ENCODE measurements around the gene COL27A1. TPM values are rescaled to one million over a fixed set of nuclear protein-coding genes. Genes with fewer than 3 reads are reported as not detected.

Gene COL27A1
- total RNA-seq, 6 experiments from 2014 or later: 22.2 to 24.1 (median 23.4) TPM

DNA sequence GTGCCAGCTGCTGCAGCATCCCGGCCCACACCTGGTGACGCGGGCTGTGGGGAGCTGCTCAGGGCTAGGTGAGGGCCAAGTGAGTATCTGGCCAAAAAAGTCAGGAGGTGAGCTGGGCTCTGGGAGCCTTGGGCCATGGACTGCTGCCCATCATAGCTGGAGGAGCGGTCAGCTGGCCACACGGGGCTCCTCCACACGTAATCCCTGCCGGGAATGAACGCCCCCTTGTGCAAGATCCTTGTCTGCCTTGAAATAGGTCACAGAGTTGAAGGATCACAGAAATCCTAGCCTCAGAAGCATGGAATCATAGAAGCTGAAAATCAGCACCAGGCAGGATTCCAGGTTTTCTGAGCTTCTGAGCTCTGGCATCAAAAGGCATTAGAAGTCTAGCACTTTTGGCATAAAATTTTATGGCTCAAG is 16.8 kb upstream of the COL27A1 start:
- peaks cover 48% of the 10 kb centered on the region for H3K27me3 Mint-ChIP-seq (ENCODE audit: insufficient read depth)

DNA sequence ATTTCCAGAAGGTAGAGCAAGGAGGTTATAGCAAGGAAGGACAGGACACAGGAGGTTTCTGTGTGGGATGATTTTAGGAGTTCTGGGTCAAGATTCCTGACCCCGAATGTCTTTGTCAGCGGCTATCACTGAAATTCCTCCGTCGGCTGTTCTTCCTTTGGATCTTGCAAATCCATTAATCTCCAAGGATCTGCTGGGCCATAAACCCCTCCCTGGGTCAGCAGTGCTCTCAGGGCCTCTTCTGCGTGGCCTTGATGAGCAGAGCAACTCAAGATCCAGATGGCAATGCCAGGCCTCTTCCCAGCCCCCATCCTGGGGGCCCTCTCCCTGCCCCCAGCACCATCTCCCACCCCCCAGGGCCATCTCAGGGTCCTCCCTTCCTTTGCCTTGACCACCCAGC is 16.3 kb upstream of the COL27A1 start:
- Mint-ChIP-seq H3K9me3 (no peaks in the 10 kb centered on the region), H3K27me3 (ENCODE audit: insufficient read depth) (peaks cover 50% of the 10 kb centered on the region)

More for the DNA sequence above, 16.8 kb upstream of the COL27A1 start:
- Mint-ChIP-seq H3K27ac (no peak overlapping the region), H3K9me3 (no peaks in the 10 kb centered on the region), H3K4me3 (no peak overlapping the region), H3K36me3 (ENCODE audit: low read depth) (peaks cover 5% of the 10 kb centered on the region; the same call in 1 of the 2 replicates), H3K4me1 (ENCODE audit: low read depth) (no peaks in the 10 kb centered on the region; the same call in 1 of the 2 replicates)
- no peak for DNase-seq
- TF ChIP-seq, protein P1, sequence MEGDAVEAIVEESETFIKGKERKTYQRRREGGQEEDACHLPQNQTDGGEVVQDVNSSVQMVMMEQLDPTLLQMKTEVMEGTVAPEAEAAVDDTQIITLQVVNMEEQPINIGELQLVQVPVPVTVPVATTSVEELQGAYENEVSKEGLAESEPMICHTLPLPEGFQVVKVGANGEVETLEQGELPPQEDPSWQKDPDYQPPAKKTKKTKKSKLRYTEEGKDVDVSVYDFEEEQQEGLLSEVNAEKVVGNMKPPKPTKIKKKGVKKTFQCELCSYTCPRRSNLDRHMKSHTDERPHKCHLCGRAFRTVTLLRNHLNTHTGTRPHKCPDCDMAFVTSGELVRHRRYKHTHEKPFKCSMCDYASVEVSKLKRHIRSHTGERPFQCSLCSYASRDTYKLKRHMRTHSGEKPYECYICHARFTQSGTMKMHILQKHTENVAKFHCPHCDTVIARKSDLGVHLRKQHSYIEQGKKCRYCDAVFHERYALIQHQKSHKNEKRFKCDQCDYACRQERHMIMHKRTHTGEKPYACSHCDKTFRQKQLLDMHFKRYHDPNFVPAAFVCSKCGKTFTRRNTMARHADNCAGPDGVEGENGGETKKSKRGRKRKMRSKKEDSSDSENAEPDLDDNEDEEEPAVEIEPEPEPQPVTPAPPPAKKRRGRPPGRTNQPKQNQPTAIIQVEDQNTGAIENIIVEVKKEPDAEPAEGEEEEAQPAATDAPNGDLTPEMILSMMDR (IDR thresholded peaks at IDR 0.05): no peak

DNA sequence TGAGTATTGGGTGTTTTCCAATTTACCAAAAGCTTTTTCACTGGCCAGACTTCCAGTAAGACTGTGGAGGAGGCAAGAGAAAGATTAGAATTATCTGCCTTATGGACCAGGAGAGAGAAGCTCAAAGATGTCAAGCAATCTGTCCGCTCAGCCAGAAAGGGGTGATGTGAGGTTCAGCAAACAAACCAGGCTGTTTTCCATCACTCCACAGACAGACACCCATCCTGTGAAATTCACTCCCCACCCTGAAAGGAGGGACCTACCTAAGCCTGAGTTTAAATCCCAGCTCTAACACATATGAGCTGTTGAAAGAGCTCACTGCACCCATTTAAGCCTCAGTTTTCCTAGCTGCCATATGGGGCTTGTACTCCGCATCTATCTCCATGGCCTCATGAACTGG is 14.9 kb upstream of the COL27A1 start:
- DNase-seq: no peak
- H3K9me3 Mint-ChIP-seq: no peaks in the 10 kb centered on the region
- TF ChIP-seq, protein P1 (IDR thresholded peaks at IDR 0.05): no peak
- H3K4me3 Mint-ChIP-seq: no peak overlapping the region
- peaks cover 5% of the 10 kb centered on the region; the same call in 1 of the 2 replicates for H3K36me3 Mint-ChIP-seq (ENCODE audit: low read depth)
- peaks cover 53% of the 10 kb centered on the region for H3K27me3 Mint-ChIP-seq (ENCODE audit: insufficient read depth)
- no peak overlapping the region for H3K27ac Mint-ChIP-seq
- no peaks in the 10 kb centered on the region for H3K4me1 Mint-ChIP-seq (ENCODE audit: low read depth)

More for the DNA sequence above, 16.3 kb upstream of the COL27A1 start:
- TF ChIP-seq, protein P1 (IDR thresholded peaks at IDR 0.05): no peak
- Mint-ChIP-seq H3K36me3 (ENCODE audit: low read depth) (peaks cover 5% of the 10 kb centered on the region; the same call in 1 of the 2 replicates), H3K4me1 (ENCODE audit: low read depth) (no peaks in the 10 kb centered on the region; the same call in 1 of the 2 replicates), H3K27ac (no peak overlapping the region), H3K4me3 (no peak overlapping the region)
- no peak for DNase-seq

DNA sequence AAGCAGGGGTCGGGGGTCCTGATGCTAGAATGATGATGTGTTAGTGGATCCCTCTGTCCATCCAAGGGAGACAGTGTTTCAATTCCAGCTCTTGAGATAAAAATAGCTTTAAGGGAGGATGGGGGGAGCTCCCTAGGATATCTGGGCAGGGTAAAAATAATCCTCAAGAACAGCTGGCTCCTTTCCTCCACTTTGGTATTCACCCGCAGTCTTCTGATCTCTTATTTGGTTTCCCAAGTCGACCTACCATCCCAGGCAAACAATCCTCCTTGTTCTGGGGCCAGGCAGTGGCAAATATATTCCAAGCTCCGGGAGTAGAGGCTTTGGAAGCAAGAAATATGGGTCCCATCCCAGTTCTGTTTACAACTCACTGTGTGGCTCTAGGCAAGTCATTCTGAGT is 14.5 kb upstream of the COL27A1 start:
- TF ChIP-seq, protein P1 (IDR thresholded peaks at IDR 0.05): no peak
- H3K4me3 Mint-ChIP-seq: no peak overlapping the region
- no peaks in the 10 kb centered on the region for H3K4me1 Mint-ChIP-seq (ENCODE audit: low read depth)
- no peak overlapping the region for H3K27ac Mint-ChIP-seq
- no peak for DNase-seq
- peaks cover 49% of the 10 kb centered on the region for H3K27me3 Mint-ChIP-seq (ENCODE audit: insufficient read depth)
- peaks cover 5% of the 10 kb centered on the region; the same call in 1 of the 2 replicates for H3K36me3 Mint-ChIP-seq (ENCODE audit: low read depth)
- no peaks in the 10 kb centered on the region for H3K9me3 Mint-ChIP-seq

DNA sequence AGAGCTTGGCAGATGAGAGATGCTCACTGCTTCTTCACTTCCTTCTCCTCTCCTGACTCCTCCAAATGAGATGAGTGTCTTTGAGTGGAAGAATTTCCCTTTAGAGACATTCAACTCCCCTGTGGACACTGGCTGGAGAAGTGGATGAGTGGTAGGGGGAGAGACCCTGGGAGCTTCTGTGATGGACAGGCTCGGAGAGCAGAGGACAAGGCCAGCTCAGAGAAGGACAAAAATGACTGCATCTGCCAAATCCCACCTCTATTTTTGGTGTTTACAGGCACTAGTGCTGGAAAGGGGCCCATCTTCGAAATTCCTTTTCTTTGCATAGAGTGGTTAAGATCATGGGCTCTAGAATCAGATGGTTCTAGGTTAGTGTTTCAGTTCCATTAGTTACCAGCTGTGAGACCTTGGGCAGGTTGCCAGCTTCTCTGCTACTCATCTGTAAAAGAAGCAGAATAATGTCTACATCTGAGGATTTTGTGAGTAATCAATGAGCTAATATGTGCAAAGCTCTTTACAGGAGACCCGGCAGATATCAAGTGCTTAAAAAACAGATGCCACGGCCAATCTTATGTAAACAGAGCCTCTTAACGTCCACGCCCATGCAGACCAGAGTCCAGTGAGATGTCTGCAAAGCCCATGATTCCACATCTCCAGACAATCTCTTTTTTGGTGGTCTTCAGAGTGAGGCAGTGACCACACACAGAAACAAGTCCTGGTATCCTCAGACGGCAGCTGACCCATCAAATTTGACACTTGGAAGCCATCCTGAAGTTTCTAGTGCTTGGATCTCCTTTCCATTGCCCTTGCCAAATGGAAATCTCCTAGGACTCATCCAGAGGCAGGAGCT is 13.6 kb upstream of the COL27A1 start:
- Mint-ChIP-seq H3K9me3 (no peaks in the 10 kb centered on the region), H3K4me1 (ENCODE audit: low read depth) (no peaks in the 10 kb centered on the region), H3K27ac (no peak overlapping the region), H3K27me3 (ENCODE audit: insufficient read depth) (peaks cover 43% of the 10 kb centered on the region), H3K4me3 (no peak overlapping the region), H3K36me3 (ENCODE audit: low read depth) (peaks cover 5% of the 10 kb centered on the region; the same call in 1 of the 2 replicates)
- TF ChIP-seq, protein P1 (IDR thresholded peaks at IDR 0.05): no peak
- no peak for DNase-seq

Data from HFFc6 (cell line).